Right lobe of liver (tissue), 4 donors: Measurements from ENCODE around the gene NUP210.

Experiments used
- POLR2A ChIP-seq: fragments of 450-650 bp; IDR thresholded peaks from one replicate; pipeline ENCODE4 v1.6.1; 2017; ENCODE audit warnings: antibody characterized with exemption, mild to moderate bottlenecking
- TF ChIP-seq, protein P1 (sequence below), 4 donors: fragments of 200-600 bp in 3 of 4; fragments of 450-650 bp in 1 of 4; IDR thresholded peaks; one replicate each; pipeline versions ENCODE4 v1.5.1 to v1.8.0; 2016 to 2022; ENCODE audit warnings: antibody characterized with exemption in 4 of 4, mild to moderate bottlenecking in 2 of 4
- donor health status: DM: no; HTN: no; CAD: no.
- donor health status: DM: no; HTN: no; CAD: no.
- donor health status: DM: no; HTN: yes; CAD: no.

DNA sequence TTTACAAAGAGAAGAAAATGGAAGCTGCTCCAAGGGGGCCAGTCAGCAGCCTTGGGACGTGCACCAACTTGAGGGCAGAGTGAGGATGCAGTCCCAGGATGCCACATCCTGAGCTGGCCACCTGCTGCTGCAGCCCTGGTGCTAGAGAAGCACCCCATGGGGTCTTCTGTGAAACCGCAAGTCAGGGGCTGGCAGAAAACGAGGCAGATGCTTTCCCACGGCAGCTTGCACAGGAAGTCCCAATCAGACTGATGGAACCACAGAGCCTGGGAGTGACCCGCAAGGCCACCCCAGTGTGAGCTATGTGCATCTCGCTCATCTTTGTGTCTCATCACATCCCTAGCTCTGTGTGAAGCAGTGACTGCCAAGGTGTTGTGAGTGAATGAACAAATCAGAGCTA, 76.5 kb downstream of the NUP210 start:
- TF ChIP-seq, protein P1, sequence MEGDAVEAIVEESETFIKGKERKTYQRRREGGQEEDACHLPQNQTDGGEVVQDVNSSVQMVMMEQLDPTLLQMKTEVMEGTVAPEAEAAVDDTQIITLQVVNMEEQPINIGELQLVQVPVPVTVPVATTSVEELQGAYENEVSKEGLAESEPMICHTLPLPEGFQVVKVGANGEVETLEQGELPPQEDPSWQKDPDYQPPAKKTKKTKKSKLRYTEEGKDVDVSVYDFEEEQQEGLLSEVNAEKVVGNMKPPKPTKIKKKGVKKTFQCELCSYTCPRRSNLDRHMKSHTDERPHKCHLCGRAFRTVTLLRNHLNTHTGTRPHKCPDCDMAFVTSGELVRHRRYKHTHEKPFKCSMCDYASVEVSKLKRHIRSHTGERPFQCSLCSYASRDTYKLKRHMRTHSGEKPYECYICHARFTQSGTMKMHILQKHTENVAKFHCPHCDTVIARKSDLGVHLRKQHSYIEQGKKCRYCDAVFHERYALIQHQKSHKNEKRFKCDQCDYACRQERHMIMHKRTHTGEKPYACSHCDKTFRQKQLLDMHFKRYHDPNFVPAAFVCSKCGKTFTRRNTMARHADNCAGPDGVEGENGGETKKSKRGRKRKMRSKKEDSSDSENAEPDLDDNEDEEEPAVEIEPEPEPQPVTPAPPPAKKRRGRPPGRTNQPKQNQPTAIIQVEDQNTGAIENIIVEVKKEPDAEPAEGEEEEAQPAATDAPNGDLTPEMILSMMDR (IDR thresholded peaks at IDR 0.05), result no peak
- no peak for TF ChIP-seq POLR2A
